GM12878 (cell line): Measurements from ENCODE around the gene FARS2. TPM values are rescaled to one million over a fixed set of nuclear protein-coding genes. Genes with fewer than 3 reads are reported as not detected.

Experiments
- ATAC-seq: fragments of 200-7000 bp; cut with Tn5 transposase; 3 replicates; pipeline ENCODE4 v1.9.1; 2020; ENCODE audit warnings: mild to moderate bottlenecking, moderate library complexity
- BruUV-seq: library from RNA; stranded (reverse); fragments of 400-500 nt; replicated peaks from 2 replicates; lab custom pipeline; 2021; lab: Mats Ljungman, UMichigan
- CTCF ChIA-PET: fragments of 300-600 bp; sonication (Branson Sonifier 250); formaldehyde crosslinking; extraction: SDS; loops from one replicate; lab custom pipeline; 2021; ENCODE audit warnings: inconsistent platforms; lab: Yijun Ruan, JAX
- POLR2A ChIA-PET: fragments of 350-600 bp; formaldehyde crosslinking; extraction: SDS; loops from one replicate; lab custom pipeline; 2021; ENCODE audit warnings: inconsistent platforms; lab: Charles Lee
- RAD21 ChIA-PET: fragments of 300-600 bp; sonication (Branson Sonifier 250); formaldehyde crosslinking; loops from one replicate; lab custom pipeline; 2023; ENCODE audit warnings: antibody characterized with exemption; ENCODE audit not compliant: unreplicated experiment; lab: Charles Lee
- SMC1A ChIA-PET: fragments of 300-600 bp; sonication (Branson Sonifier 250); formaldehyde crosslinking; loops from one replicate; lab custom pipeline; 2023; ENCODE audit not compliant: unreplicated experiment, uncharacterized antibody; lab: Charles Lee
- DNase-seq: peaks from one replicate; pipeline ENCODE4 v3.0.0-alpha.2; 2011; ENCODE audit warnings: low read depth, low spot score
- FAIRE-seq: peaks from 3 replicates; lab custom pipeline; 2011; peaks lifted over from hg19 to GRCh38; lab: Jason Lieb, UNC
- H2AFZ ChIP-seq: 2 replicates; pipeline ENCODE4 v1.6.0; 2011; ENCODE audit warnings: low read depth, low read length, control low read depth; ENCODE audit not compliant: control insufficient read depth
- H3K27ac ChIP-seq: 2 replicates; pipeline ENCODE4 v1.5.1; 2011; ENCODE audit warnings: control low read depth; ENCODE audit not compliant: control insufficient read depth, insufficient read depth
- H3K27me3 ChIP-seq, 2 experiments: replicated peaks in 1 of 2; 2 replicates each; pipeline versions ENCODE4 v1.6.0 to v1.6.1; 2011; ENCODE audit warnings: low read length in 1 of 2; ENCODE audit not compliant: control insufficient read depth in 2 of 2, insufficient read depth in 2 of 2
- H3K36me3 ChIP-seq, 2 experiments: 2 replicates each; pipeline ENCODE4 v1.5.1; 2011; ENCODE audit warnings: low read length in 1 of 2; ENCODE audit not compliant: control insufficient read depth in 2 of 2, insufficient read depth in 2 of 2
- H3K4me1 ChIP-seq: 2 replicates; pipeline ENCODE4 v1.6.1; 2011; ENCODE audit warnings: mild to moderate bottlenecking, low read length, moderate library complexity, mixed read lengths; ENCODE audit not compliant: control insufficient read depth, insufficient read depth
- H3K4me2 ChIP-seq: 2 replicates; pipeline ENCODE4 v1.6.0; 2011; ENCODE audit warnings: control low read depth; ENCODE audit not compliant: control insufficient read depth, insufficient read depth
- H3K4me3 ChIP-seq: fragments of 200-600 bp; sonication (generic); 2 replicates; pipeline ENCODE4 v1.5.1; 2016
- H3K79me2 ChIP-seq: 2 replicates; pipeline ENCODE4 v1.6.0; 2011; ENCODE audit warnings: low read length; ENCODE audit not compliant: control insufficient read depth, insufficient read depth
- H3K9ac ChIP-seq: 2 replicates; pipeline ENCODE4 v1.8.0; 2011; ENCODE audit warnings: low read length, control low read depth, mixed read lengths; ENCODE audit not compliant: control insufficient read depth, insufficient read depth
- H3K9me3 ChIP-seq: replicated peaks from 3 replicates; pipeline ENCODE4 v1.5.1; 2011; ENCODE audit warnings: mild to moderate bottlenecking, low read length; ENCODE audit not compliant: control insufficient read depth, insufficient read depth
- H4K20me1 ChIP-seq: 2 replicates; pipeline ENCODE4 v1.6.0; 2011; ENCODE audit not compliant: control insufficient read depth, insufficient read depth
- CHD1 ChIP-seq: IDR thresholded peaks from 2 replicates; pipeline ENCODE4 v1.6.1; 2012; ENCODE audit warnings: low read depth, low read length, improper control_type of control experiment
- CHD2 ChIP-seq: IDR thresholded peaks from 2 replicates; pipeline ENCODE4 v1.6.1; 2011; ENCODE audit warnings: low read depth, low read length, improper control_type of control experiment, borderline replicate concordance
- HCFC1 ChIP-seq: fragments of 150-350 bp; IDR thresholded peaks from 2 replicates; pipeline ENCODE4 v1.6.1; 2014; ENCODE audit warnings: low read length
- NRF1 ChIP-seq: conservative IDR thresholded peaks from 2 replicates; pipeline ENCODE4 v1.6.1; 2011; ENCODE audit warnings: mild to moderate bottlenecking, low read depth, low read length, improper control_type of control experiment
- TBL1XR1 ChIP-seq: IDR thresholded peaks from 2 replicates; pipeline ENCODE4 v1.6.1; 2012; ENCODE audit warnings: low read depth, low read length, improper control_type of control experiment
- ZBTB33 ChIP-seq: fragments of 450-650 bp; IDR thresholded peaks from 2 replicates; pipeline ENCODE4 v1.6.1; 2017; ENCODE audit warnings: mild to moderate bottlenecking
- WGBS: methylation state at CpG from one replicate; pipeline ENCODE4 v1.1.6; 2016; ENCODE audit warnings: low lambda C conversion rate; ENCODE audit not compliant: insufficient replicate concordance, insufficient coverage; ENCODE audit errors: missing lambda C conversion rate; 5-methylcytosine and 5-hydroxymethylcytosine counted together
- in situ Hi-C: fragments of 300-500 bp; cut with MboI; formaldehyde crosslinking; loops from 9 replicates; pipeline ENCODE4 v1.14.3; 2018; ENCODE audit warnings: mixed read lengths
- intact Hi-C: fragments of 100-400 bp; cut with micrococcal nuclease; formaldehyde crosslinking; loops from one replicate; pipeline ENCODE4 v1.14.2; 2022; ENCODE audit not compliant: unreplicated experiment
- polyA plus RNA-seq, 11 experiments: library from polyadenylated mRNA; depleted of rRNA in 4 of 11; unstranded in 6 of 11; stranded (reverse) in 5 of 11; fragments of >200 nt; fragmentation: Nextera tagmentation in 4 of 11; fragmentation: Illumina TruSeq in 1 of 11; extraction: Ambion mirVana in 4 of 11; extraction: Trizol in 1 of 11; gene quantifications; 1 replicate in 1 of 11; 2 replicates in 10 of 11; pipeline versions ENCODE4 v1.2.1 to v1.2.3, GENCODE V29; 2011 to 2016; ENCODE audit warnings: inconsistent platforms in 2 of 11, missing spikeins in 2 of 11, low read depth in 1 of 11
- total RNA-seq, 4 experiments: library from RNA; depleted of rRNA in 3 of 4; stranded (reverse); fragments of >200 nt in 3 of 4; fragmentation: Illumina TruSeq in 1 of 4; extraction: Trizol in 1 of 4; gene quantifications; 2 replicates each; pipeline versions ENCODE4 v1.2.1 to v1.2.3, GENCODE V29; 2013 to 2021
- TF ChIP-seq, protein P1 (sequence below): fragments of 450-650 bp; IDR thresholded peaks from 2 replicates; pipeline ENCODE4 v1.6.1; 2017; ENCODE audit warnings: borderline replicate concordance

FARS2 gene
- total and polyA plus RNA-seq, 10 of the 15 experiments (the other 5 are each of a cell fraction or from before 2014, with no cell fraction given): 16.8 to 46.7 (median 25.6) TPM

DNA sequence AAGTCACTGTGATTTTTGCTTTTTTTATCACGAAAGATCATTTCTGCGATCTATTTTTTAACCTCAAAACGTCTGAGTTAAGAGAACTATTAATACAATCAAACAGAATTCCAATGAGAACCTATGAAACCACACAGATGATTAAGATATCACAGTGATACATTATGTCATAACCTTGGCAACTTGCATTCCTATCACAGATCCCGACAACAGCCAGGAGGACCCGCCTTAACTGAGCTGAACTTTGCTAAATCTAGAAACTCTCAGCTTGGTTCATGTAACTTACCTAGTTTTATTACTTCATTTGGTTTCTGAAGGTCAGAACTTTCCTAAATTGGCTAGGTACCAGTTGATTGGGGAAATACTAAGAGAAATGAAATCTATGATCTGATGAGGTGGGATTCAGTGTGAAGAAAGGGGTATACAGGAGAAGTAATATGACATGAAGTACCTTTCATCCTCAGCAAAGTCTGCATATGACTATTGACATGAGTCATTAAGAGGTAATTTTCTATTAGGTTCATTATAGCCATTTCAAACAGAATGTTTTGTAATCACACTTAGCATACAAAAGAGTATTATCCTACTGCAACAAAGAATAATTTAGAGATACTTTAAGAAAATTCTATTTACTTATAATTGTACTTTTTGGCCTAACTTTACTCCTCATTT lies 11.7 kb upstream of the FARS2 start:
- no peak overlapping the region for H2AFZ ChIP-seq
- H3K36me3 ChIP-seq: peaks cover 0 to 2% of the 10 kb centered on the region in 2 experiments; a peak in 3 of 4 replicates
- WGBS: 68% methylated on average over 5 of the region's 5 CpGs
- H3K79me2 ChIP-seq: no peaks in the 10 kb centered on the region; the same call in 1 of the 2 replicates
- CTCF ChIA-PET: interaction anchor here (0.7 kb wide), 1 partner anchor 130 kb away, joined by 3 read pairs; no protein-coding TSS in a partner anchor
- no peaks in the 10 kb centered on the region for H3K4me1 ChIP-seq
- POLR2A ChIA-PET: no interaction called here
- TF ChIP-seq NRF1 (no peak), ZBTB33 (no peak), TBL1XR1 (no peak), CHD2 (no peak), HCFC1 (no peak), CHD1 (no peak)
- TF ChIP-seq, protein P1, sequence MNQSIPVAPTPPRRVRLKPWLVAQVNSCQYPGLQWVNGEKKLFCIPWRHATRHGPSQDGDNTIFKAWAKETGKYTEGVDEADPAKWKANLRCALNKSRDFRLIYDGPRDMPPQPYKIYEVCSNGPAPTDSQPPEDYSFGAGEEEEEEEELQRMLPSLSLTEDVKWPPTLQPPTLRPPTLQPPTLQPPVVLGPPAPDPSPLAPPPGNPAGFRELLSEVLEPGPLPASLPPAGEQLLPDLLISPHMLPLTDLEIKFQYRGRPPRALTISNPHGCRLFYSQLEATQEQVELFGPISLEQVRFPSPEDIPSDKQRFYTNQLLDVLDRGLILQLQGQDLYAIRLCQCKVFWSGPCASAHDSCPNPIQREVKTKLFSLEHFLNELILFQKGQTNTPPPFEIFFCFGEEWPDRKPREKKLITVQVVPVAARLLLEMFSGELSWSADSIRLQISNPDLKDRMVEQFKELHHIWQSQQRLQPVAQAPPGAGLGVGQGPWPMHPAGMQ: no peak
- no peaks in the 10 kb centered on the region for H4K20me1 ChIP-seq
- DNase-seq: no peak
- H3K9ac ChIP-seq: no peak overlapping the region
- ATAC-seq: no peak; the same call in 2 of the 3 replicates
- RAD21 ChIA-PET: no interaction called here
- intact Hi-C loops (no loop called here), in situ Hi-C loops (no loop called here)
- no TSS peak for BruUV-seq
- H3K27ac ChIP-seq: no peak overlapping the region
- SMC1A ChIA-PET: interaction anchor here (1.2 to 1.9 kb wide), 2 partner anchors 12 to 109 kb away, joined by 3 to 5 read pairs; partner anchors contain the start of genes FARS2 and LYRM4
- H3K9me3 ChIP-seq: no peaks in the 10 kb centered on the region
- FAIRE-seq: no peak
- H3K4me3 ChIP-seq: no peak overlapping the region
- H3K27me3 ChIP-seq: no peaks in the 10 kb centered on the region
- no peak overlapping the region for H3K4me2 ChIP-seq
